ENCODE results near the gene ZNF417. TPM values are rescaled to one million over a fixed set of nuclear protein-coding genes. Genes with fewer than 3 reads are reported as not detected.
"Not testable (repeated sequence)": the region's sequence is repeated elsewhere in the genome, so short reads cannot be mapped to it uniquely, and the experiment has no call there.

The ZNF417 gene
- total and polyA plus RNA-seq, 2 donors = 5.1 to 35.6 TPM

- 93% methylated on average over 6 of the region's 6 CpGs for WGBS
- H3K27ac ChIP-seq (ENCODE audit: low read depth); H3K36me3 ChIP-seq (ENCODE audit: insufficient read depth); DNase-seq (ENCODE audit: extremely low spot score); H3K4me3 ChIP-seq (ENCODE audit: low read depth, low read length); H3K4me1 ChIP-seq (ENCODE audit: insufficient read depth): not testable (repeated sequence)
These were observed 46.7 kb downstream of the ZNF417 start for GRCh38 chr19:57869655-57870054.

DNA sequence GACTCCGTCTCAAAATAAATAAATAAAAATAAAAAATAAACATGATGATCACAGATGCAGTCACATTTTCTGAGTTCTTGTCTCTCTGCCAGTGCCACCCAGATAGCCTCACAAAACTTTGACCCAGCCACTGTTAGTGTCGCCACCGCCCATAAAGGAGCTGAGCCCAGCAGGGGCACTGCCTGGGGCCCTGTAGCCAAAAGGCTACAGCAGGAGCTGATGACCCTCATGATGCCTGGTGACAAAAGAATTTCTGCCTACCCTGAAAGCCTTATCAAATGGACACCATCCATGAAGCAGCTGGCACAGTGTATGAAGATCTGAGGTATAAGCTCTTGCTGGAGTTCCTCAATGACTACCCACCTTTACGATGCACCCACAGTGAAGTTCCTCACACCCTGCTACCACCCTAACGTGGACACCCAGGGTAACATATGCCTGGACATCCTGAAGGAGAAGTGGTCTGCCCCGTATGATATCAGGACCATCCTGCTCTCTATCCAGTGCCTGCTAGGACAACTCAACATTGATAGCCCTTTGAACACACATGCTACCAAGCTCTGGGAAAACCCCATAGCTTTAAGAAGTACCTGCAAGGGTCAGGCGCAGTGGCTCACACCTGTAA is 48.4 kb downstream of the ZNF417 start:
- 98% methylated on average over 7 of the region's 7 CpGs for WGBS
- H3K4me3 ChIP-seq (ENCODE audit: low read depth, low read length) = no peak overlapping the region

More for the DNA sequence above, 48.4 kb downstream of the ZNF417 start:
- Histone ChIP-seq H3K36me3 (ENCODE audit: insufficient read depth) (peaks cover 10% of the 10 kb centered on the region), H3K4me1 (ENCODE audit: insufficient read depth) (no peaks in the 10 kb centered on the region), H3K27ac (ENCODE audit: low read depth) (no peak overlapping the region)
- DNase-seq (ENCODE audit: extremely low spot score) = no peak

Other genes starting within 250 kb of the ZNF417 start
- not detected for gene ZSCAN4, start 247.7 kb downstream of the ZNF417 start, total RNA-seq
- gene ZSCAN4, start 247.7 kb downstream of the ZNF417 start, polyA plus RNA-seq = 0.20 TPM
- gene ZNF551, start 234.6 kb downstream of the ZNF417 start, total RNA-seq = 17.5 TPM
- 6.1 TPM for gene ZNF551, start 234.6 kb downstream of the ZNF417 start, polyA plus RNA-seq
- gene ZNF154, start 207.4 kb downstream of the ZNF417 start, total RNA-seq = 29.3 TPM
- 7.4 TPM for gene ZNF154, start 207.4 kb downstream of the ZNF417 start, polyA plus RNA-seq
- gene ZNF671, start 189.0 kb downstream of the ZNF417 start, total RNA-seq = 11.9 TPM
- 7.8 TPM for gene ZNF671, start 189.0 kb downstream of the ZNF417 start, polyA plus RNA-seq
- gene ZNF776, start 169.8 kb downstream of the ZNF417 start, total RNA-seq = 31.1 TPM
- gene ZNF776, start 169.8 kb downstream of the ZNF417 start, polyA plus RNA-seq = 11.1 TPM
- 33.8 TPM for gene ZNF586, start 146.9 kb downstream of the ZNF417 start, total RNA-seq
- gene ZNF586, start 146.9 kb downstream of the ZNF417 start, polyA plus RNA-seq = 9.2 TPM
- gene ZNF552, start 101.7 kb downstream of the ZNF417 start, total RNA-seq = 24.5 TPM
- gene ZNF552, start 101.7 kb downstream of the ZNF417 start, polyA plus RNA-seq = 6.5 TPM
- gene ZNF587B, start 86.3 kb downstream of the ZNF417 start, total RNA-seq = 29.1 TPM
- 3.8 TPM for gene ZNF587B, start 86.3 kb downstream of the ZNF417 start, polyA plus RNA-seq
- gene ZNF587, start 66.7 kb downstream of the ZNF417 start, total RNA-seq = 45.4 TPM
- gene ZNF587, start 66.7 kb downstream of the ZNF417 start, polyA plus RNA-seq = 7.5 TPM
- gene ZNF814, start 27.6 kb downstream of the ZNF417 start, total RNA-seq = 19.2 TPM
- 8.3 TPM for gene ZNF814, start 27.6 kb downstream of the ZNF417 start, polyA plus RNA-seq
- 18.7 TPM for gene ZNF418, start 18.8 kb upstream of the ZNF417 start, total RNA-seq
- gene ZNF418, start 18.8 kb upstream of the ZNF417 start, polyA plus RNA-seq = 4.5 TPM
- 12.0 TPM for gene ZNF256, start 31.1 kb upstream of the ZNF417 start, total RNA-seq
- gene ZNF256, start 31.1 kb upstream of the ZNF417 start, polyA plus RNA-seq = 5.9 TPM
- 1.0 TPM for gene C19orf18, start 57.9 kb upstream of the ZNF417 start, total RNA-seq
- gene C19orf18, start 57.9 kb upstream of the ZNF417 start, polyA plus RNA-seq = 0.67 TPM
- gene ZNF606, start 86.2 kb upstream of the ZNF417 start, total RNA-seq = 35.4 TPM
- gene ZNF606, start 86.2 kb upstream of the ZNF417 start, polyA plus RNA-seq = 11.2 TPM
- gene ZSCAN1, start 117.4 kb upstream of the ZNF417 start, total RNA-seq = not detected
- 0.44 TPM for gene ZSCAN1, start 117.4 kb upstream of the ZNF417 start, polyA plus RNA-seq
- 12.6 TPM for gene ZNF135, start 142.7 kb upstream of the ZNF417 start, total RNA-seq
- 9.0 TPM for gene ZNF135, start 142.7 kb upstream of the ZNF417 start, polyA plus RNA-seq
- 73.1 TPM for gene ZSCAN18, start 181.6 kb upstream of the ZNF417 start, total RNA-seq
- 98.2 TPM for gene ZSCAN18, start 181.6 kb upstream of the ZNF417 start, polyA plus RNA-seq
- gene ZNF329, start 234.2 kb upstream of the ZNF417 start, total RNA-seq = 19.6 TPM
- gene ZNF329, start 234.2 kb upstream of the ZNF417 start, polyA plus RNA-seq = 9.4 TPM